Measurements from ENCODE around the gene KCNQ1. TPM values are rescaled to one million over a fixed set of nuclear protein-coding genes. Genes with fewer than 3 reads are reported as not detected.

Gene KCNQ1
- total and polyA plus RNA-seq, 2 of the 13 experiments (the other 11 are each of a cell fraction or from before 2014, with no cell fraction given) = 0.02 to 0.08 TPM

DNA sequence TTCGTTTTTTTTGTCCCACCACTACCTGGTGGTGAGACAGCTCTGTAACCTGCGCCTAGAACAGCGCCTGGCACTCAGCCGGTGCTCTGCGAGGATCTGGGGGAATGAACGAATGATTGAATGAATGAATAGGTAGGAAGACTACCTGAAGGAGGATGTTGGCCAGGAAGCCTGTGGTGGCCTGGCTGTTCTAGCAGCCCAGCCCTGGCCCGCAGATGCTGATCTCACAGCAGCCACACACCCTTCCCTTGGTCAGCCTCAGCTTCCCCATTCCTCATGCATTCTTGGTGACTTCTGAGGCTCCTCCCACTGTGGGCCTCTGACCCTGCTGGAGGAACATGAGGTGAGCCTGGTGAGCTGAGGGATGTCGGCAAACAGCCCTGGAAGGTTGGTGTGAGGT, 4.2 kb upstream of the KCNQ1 start:
- no peak for DNase-seq (ENCODE audit: low spot score)
- Histone ChIP-seq H3K9ac (ENCODE audit: insufficient read depth, low read depth, low read length) (no peak overlapping the region), H2AFZ (ENCODE audit: low read length) (no peak overlapping the region), H3K4me2 (ENCODE audit: low read depth, low read length) (no peak overlapping the region), H3K4me3 (replicated peaks in 1 of 3; ENCODE audit: insufficient read depth in 1 of 3, low read depth in 2 of 3, low read length in 3 of 3) (no peak overlapping the region), H3K27me3 (ENCODE audit: control insufficient read depth in 1 of 2, insufficient read depth in 2 of 2, low read length in 2 of 2) (peaks cover 4 to 50% of the 10 kb centered on the region in 2 experiments; a peak in 4 of 5 replicates), H3K79me2 (ENCODE audit: insufficient read depth, low read length) (no peaks in the 10 kb centered on the region), H3K36me3 (replicated peaks in 1 of 2; ENCODE audit: control insufficient read depth in 1 of 2, insufficient read depth in 2 of 2, low read length in 2 of 2) (no peaks in the 10 kb centered on the region), H3K27ac (ENCODE audit: extremely low read length, insufficient read depth, low read length) (no peak overlapping the region), H3K4me1 (ENCODE audit: insufficient read depth, low read length) (no peaks in the 10 kb centered on the region), H3K9me3 (ENCODE audit: low read length) (no peaks in the 10 kb centered on the region), H4K20me1 (ENCODE audit: insufficient read depth, low read length) (no peaks in the 10 kb centered on the region; the same call in 1 of the 2 replicates)
- in situ Hi-C loops (cut with HindIII; ENCODE audit: extremely low pct_ligation_motif_present, low pct_unique_long_range_greater_than_20kb) = no loop called here
- TF ChIP-seq, protein P1, sequence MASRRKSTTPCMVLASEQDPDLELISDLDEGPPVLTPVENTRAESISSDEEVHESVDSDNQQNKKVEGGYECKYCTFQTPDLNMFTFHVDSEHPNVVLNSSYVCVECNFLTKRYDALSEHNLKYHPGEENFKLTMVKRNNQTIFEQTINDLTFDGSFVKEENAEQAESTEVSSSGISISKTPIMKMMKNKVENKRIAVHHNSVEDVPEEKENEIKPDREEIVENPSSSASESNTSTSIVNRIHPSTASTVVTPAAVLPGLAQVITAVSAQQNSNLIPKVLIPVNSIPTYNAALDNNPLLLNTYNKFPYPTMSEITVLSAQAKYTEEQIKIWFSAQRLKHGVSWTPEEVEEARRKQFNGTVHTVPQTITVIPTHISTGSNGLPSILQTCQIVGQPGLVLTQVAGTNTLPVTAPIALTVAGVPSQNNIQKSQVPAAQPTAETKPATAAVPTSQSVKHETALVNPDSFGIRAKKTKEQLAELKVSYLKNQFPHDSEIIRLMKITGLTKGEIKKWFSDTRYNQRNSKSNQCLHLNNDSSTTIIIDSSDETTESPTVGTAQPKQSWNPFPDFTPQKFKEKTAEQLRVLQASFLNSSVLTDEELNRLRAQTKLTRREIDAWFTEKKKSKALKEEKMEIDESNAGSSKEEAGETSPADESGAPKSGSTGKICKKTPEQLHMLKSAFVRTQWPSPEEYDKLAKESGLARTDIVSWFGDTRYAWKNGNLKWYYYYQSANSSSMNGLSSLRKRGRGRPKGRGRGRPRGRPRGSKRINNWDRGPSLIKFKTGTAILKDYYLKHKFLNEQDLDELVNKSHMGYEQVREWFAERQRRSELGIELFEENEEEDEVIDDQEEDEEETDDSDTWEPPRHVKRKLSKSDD (CRISPR knock-in tag; IDR thresholded peaks at IDR 0.05; ENCODE audit: low read depth) = no peak
- TF ChIP-seq RXRA (CRISPR knock-in tag; IDR thresholded peaks at IDR 0.05) = no peak
- TF ChIP-seq, protein P2, sequence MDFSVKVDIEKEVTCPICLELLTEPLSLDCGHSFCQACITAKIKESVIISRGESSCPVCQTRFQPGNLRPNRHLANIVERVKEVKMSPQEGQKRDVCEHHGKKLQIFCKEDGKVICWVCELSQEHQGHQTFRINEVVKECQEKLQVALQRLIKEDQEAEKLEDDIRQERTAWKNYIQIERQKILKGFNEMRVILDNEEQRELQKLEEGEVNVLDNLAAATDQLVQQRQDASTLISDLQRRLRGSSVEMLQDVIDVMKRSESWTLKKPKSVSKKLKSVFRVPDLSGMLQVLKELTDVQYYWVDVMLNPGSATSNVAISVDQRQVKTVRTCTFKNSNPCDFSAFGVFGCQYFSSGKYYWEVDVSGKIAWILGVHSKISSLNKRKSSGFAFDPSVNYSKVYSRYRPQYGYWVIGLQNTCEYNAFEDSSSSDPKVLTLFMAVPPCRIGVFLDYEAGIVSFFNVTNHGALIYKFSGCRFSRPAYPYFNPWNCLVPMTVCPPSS (IDR thresholded peaks at IDR 0.05) = no peak
- no peak for TF ChIP-seq TBL1XR1 (IDR thresholded peaks at IDR 0.05; ENCODE audit: borderline replicate concordance, low read length, partially characterized antibody)
- no peak for TF ChIP-seq SOX13 (IDR thresholded peaks at IDR 0.05)
- TF ChIP-seq SOX13 (CRISPR knock-in tag; conservative IDR thresholded peaks at IDR 0.05 in 1 of 2, IDR thresholded peaks at IDR 0.05 in 1 of 2) = no peak
- TF ChIP-seq ZNF225 (CRISPR knock-in tag; IDR thresholded peaks at IDR 0.05) = no peak
- TF ChIP-seq ZNF746 (CRISPR knock-in tag; IDR thresholded peaks at IDR 0.05) = no peak
- TF ChIP-seq ZNF562 (CRISPR knock-in tag; IDR thresholded peaks at IDR 0.05; ENCODE audit: borderline replicate concordance) = no peak
- TF ChIP-seq POGK (CRISPR knock-in tag; conservative IDR thresholded peaks at IDR 0.05) = no peak
- no peak for TF ChIP-seq TEF (CRISPR knock-in tag; IDR thresholded peaks at IDR 0.05)
- TF ChIP-seq ZNF430 (CRISPR knock-in tag; IDR thresholded peaks at IDR 0.05) = no peak
- TF ChIP-seq ZSCAN29 (CRISPR knock-in tag; conservative IDR thresholded peaks at IDR 0.05) = no peak
- no peak for TF ChIP-seq HDAC1 (CRISPR knock-in tag; IDR thresholded peaks at IDR 0.05)
- TF ChIP-seq ZNF337 (CRISPR knock-in tag; IDR thresholded peaks at IDR 0.05; ENCODE audit: borderline replicate concordance, low read depth) = no peak
- TF ChIP-seq CREB1 (IDR thresholded peaks at IDR 0.05) = no peak
- no peak for TF ChIP-seq CREB1 (CRISPR knock-in tag; IDR thresholded peaks at IDR 0.05)
- TF ChIP-seq TEAD3 (CRISPR knock-in tag; optimal IDR thresholded peaks at IDR 0.05; ENCODE audit: borderline replicate concordance) = no peak
- no peak for TF ChIP-seq IRX3 (CRISPR knock-in tag; IDR thresholded peaks at IDR 0.05; ENCODE audit: borderline replicate concordance, low read depth)
- POLR2A ChIA-PET = no interaction called here
- FAIRE-seq = no peak
- WGBS (ENCODE audit: low lambda C conversion rate) = 3% methylated on average over 8 of the region's 8 CpGs
- no TSS peak for BruUV-seq (replicated peaks)
- CTCF ChIA-PET (ENCODE audit: low intra/inter-chr PET ratio, low total read pairs) = no interaction called here
- intact Hi-C loops (cut with micrococcal nuclease; ENCODE audit: unreplicated experiment) = no loop called here
- ATAC-seq = no peak

Data from HepG2 (cell line).